Measurements from ENCODE around the gene PHAF1. TPM values are rescaled to one million over a fixed set of nuclear protein-coding genes. Genes with fewer than 3 reads are reported as not detected.

Gene PHAF1
- total and polyA plus RNA-seq, 9 of the 15 experiments (the other 6 are each of a cell fraction or from before 2014, with no cell fraction given) = 5.1 to 25.4 (median 13.8) TPM

- TF ChIP-seq HES1 (IDR thresholded peaks at IDR 0.05; ENCODE audit: low read depth) (no peak), SFPQ (IDR thresholded peaks at IDR 0.05; ENCODE audit: low read depth, low read length) (no peak), ATF4 (CRISPR knock-in tag; IDR thresholded peaks at IDR 0.05) (no peak), SUPT5H (IDR thresholded peaks at IDR 0.05) (no peak)
Measured at GRCh38 chr16:67105246-67105645, 4.5 kb upstream of the PHAF1 start (continued).

- H3K27me3 ChIP-seq (ENCODE audit: control insufficient read depth in 2 of 2, insufficient read depth in 2 of 2, low read length in 2 of 2) = no peaks in the 10 kb centered on the region
- ChIA-PET POLR2A (no interaction called here), CTCF (ENCODE audit: low intra/inter-chr PET ratio) (no interaction called here)
- intact Hi-C loops (cut with micrococcal nuclease) (no loop called here), in situ Hi-C loops (cut with MboI) (no loop called here)
- BruUV-seq (replicated peaks) = no TSS peak
- H4K20me1 ChIP-seq (replicated peaks; ENCODE audit: control insufficient read depth, insufficient read depth, low read length) = no peaks in the 10 kb centered on the region
- no peak overlapping the region for H3K9ac ChIP-seq (ENCODE audit: insufficient read depth in 1 of 2, low read depth in 2 of 2, low read length in 2 of 2)
- H3K4me3 ChIP-seq = no peak overlapping the region
- no peak for ATAC-seq
- peaks cover 12% of the 10 kb centered on the region for H3K79me2 ChIP-seq (ENCODE audit: control insufficient read depth, insufficient read depth, low read length)
- peaks cover 6% of the 10 kb centered on the region; the same call in 1 of the 3 replicates for H3K36me3 ChIP-seq (ENCODE audit: control insufficient read depth, insufficient read depth, low read length)
- DNase-seq (ENCODE audit: extremely low read depth in 1 of 4, low spot score in 3 of 4) = no peak
- no peak overlapping the region for H3K4me2 ChIP-seq (ENCODE audit: insufficient read depth, low read length)
- H3K9me3 ChIP-seq (replicated peaks; ENCODE audit: control insufficient read depth, insufficient read depth, low read depth, low read length) = no peaks in the 10 kb centered on the region
- WGBS (ENCODE audit: insufficient coverage, low coverage, missing lambda C conversion rate) = 25% methylated on average over 5 of the region's 5 CpGs
- H3K9me1 ChIP-seq (ENCODE audit: control insufficient read depth, insufficient read depth, low read length) = no peaks in the 10 kb centered on the region
- H3K4me1 ChIP-seq (replicated peaks in 1 of 2; ENCODE audit: control insufficient read depth in 2 of 2, insufficient read depth in 2 of 2, low read length in 2 of 2) = peaks cover 7 to 14% of the 10 kb centered on the region in 2 experiments; a peak in 4 of 5 replicates
- no peak for FAIRE-seq
- H3K27ac ChIP-seq (ENCODE audit: extremely low read depth, low read depth, low read length) = no peak overlapping the region
- no peak overlapping the region for H2AFZ ChIP-seq (ENCODE audit: low read depth, low read length)
- no peak for TF ChIP-seq FUS (optimal IDR thresholded peaks at IDR 0.05; ENCODE audit: low read depth, low read length)
- peak; percentile 29; the same call in 1 of the 2 replicates for TF ChIP-seq CBFA2T2 (conservative IDR thresholded peaks at IDR 0.05)
- TF ChIP-seq NFIC (IDR thresholded peaks at IDR 0.05) = no peak
- TF ChIP-seq TOE1 (IDR thresholded peaks at IDR 0.05; ENCODE audit: borderline replicate concordance) = peak; percentile 50; the same call in 1 of the 2 replicates
- no peak for TF ChIP-seq TOE1 (CRISPR knock-in tag; IDR thresholded peaks at IDR 0.05; ENCODE audit: borderline replicate concordance, low read depth)
- no peak for TF ChIP-seq ZNF140 (CRISPR knock-in tag; IDR thresholded peaks at IDR 0.05)
- peak; percentile 70 for TF ChIP-seq RAD51 (IDR thresholded peaks at IDR 0.05; ENCODE audit: borderline replicate concordance, low read depth)
- peak; percentile 92 for TF ChIP-seq TFE3 (CRISPR knock-in tag; IDR thresholded peaks at IDR 0.05)
- no peak for TF ChIP-seq ZNF24 (IDR thresholded peaks at IDR 0.05)
- TF ChIP-seq MYNN (IDR thresholded peaks at IDR 0.05) = no peak
- TF ChIP-seq MYNN (CRISPR knock-in tag; IDR thresholded peaks at IDR 0.05) = no peak
Measured at GRCh38 chr16:67105881-67106280, 3.9 kb upstream of the PHAF1 start.

Data from K562 (cell line).